ENCODE data around the gene RPS26.
"Not testable (repeated sequence)": the region's sequence is repeated elsewhere in the genome, so short reads cannot be mapped to it uniquely, and the experiment has no call there.

The RPS26 gene

DNA sequence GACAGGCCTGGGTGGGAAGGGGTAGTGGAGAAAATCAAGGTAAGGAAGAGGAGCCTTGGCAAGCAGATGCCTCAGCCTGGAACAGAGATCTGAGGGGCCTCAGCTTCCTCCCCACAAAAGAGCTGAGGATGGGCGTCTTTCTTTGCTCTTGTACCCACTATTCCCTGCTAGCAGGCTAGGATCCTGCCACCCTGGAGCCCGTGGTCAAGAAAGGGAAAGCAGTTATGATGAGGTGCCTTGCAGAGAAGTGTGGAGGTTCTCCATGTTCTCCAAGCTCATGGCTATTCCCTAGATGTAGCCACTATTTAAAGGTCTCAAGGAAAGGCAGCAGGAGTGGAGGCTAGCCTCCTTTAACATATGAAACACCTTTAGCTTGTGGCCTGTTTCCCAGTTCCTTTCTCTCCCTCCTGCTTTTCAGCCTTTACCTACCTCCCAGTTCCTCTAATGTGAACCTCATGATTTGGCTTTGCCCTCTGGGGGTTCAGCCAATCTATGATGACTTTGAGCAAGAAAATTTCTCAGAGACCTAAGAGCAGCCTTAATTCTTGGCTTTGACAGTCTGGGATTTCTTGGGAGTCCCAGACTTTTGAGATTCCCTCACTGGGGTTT is 19.7 kb upstream of the RPS26 start:
- DNase-seq, result no peak

DNA sequence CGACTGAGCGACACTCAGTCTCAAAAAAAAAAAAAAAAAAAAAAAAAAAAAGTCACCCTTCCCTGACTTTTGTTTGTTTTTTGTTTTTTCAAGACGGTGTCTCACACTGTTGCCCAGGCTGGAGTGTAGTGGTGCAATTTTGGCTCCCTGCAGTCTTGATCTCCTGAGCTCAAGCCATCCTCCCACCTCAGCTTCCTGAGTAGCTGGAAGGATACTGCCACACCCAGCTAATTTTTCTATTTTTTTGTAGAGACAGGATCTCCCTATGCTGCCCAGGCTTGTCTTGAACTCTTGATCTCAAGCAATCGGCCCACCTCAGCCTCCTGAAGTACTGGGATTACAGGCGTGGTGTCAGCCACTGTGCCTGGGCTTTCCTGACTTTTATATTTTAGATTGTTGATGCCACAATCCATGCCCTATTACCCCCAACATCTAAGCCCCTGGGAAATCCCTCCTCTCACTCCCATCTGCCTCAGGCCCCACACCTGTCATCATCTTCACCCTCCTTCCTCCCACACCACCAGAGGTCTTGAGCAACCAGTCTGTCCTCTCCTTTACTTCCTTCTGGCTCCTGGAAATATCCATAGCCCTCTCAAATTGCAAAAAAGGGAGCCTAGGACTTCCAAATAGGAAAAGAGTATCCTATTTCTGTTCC is 13.1 kb upstream of the RPS26 start:
- no peak for DNase-seq

DNA sequence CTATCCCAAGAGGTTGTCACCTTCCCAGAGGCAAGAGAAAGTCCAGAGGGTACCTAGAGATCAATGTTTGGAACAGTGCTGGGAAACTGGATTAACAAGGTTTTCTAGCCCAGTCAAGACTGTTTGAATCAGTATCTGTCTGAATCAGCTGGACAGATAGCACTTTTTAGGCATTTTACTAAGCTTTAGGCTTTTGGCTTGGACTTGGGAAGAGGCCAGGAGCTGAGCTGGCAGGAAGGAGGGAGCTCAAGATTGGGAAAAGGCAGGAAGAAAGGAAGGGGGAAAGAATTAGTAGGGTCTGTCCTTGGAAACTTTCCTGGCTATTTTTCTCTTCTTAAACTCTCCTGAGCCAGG is 12.6 kb upstream of the RPS26 start:
- DNase-seq, result no peak

DNA sequence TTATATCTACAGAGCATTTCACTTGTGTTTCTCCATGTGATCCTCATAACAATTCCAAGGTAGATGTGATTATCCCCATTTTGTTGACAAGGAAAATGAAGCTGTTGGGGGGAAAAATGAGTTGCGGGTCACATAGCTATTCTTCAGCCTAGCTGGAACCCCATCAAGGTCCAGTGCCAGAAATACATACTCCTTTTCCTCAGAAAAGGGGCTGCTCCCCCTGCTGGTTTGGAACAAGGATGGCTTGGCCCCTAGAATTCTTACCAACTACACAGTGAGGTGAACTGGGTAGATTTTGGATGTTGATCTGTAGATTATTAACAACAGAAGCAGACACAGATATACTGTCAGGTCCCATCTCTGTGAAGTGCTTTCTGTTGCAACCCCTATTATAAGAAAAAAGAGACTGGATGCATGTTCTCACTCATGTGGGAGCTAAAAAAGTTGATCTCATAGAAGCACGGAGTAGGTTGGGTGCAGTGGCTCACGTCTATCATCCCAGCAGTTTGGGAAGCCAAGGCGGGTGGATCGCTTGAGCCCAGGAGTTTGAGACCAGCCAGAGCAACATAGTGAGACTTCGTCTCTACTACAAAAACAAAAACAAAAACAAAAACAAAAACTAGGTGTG is 11.9 kb upstream of the RPS26 start:
- peak; percentile 55 for DNase-seq

DNA sequence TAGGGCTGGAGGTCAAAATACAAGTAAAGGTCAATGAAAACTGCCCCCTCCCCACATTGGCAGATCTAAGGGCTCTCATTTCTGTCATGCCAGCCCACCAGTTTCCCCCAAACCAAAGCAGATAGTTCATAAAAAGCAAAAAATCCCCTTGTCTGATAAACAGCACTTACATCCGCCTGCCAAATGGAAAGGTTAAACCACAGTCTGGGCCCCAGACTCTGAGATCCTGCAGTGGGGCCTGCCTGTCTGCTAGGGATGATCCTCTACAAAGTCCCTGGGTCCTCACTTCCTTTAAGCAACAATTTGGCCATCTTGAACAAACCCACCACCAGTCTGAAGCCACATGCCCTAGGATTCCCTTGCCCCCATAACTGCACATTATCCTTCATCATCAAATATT is 9.7 kb upstream of the RPS26 start:
- DNase-seq, result no peak

DNA sequence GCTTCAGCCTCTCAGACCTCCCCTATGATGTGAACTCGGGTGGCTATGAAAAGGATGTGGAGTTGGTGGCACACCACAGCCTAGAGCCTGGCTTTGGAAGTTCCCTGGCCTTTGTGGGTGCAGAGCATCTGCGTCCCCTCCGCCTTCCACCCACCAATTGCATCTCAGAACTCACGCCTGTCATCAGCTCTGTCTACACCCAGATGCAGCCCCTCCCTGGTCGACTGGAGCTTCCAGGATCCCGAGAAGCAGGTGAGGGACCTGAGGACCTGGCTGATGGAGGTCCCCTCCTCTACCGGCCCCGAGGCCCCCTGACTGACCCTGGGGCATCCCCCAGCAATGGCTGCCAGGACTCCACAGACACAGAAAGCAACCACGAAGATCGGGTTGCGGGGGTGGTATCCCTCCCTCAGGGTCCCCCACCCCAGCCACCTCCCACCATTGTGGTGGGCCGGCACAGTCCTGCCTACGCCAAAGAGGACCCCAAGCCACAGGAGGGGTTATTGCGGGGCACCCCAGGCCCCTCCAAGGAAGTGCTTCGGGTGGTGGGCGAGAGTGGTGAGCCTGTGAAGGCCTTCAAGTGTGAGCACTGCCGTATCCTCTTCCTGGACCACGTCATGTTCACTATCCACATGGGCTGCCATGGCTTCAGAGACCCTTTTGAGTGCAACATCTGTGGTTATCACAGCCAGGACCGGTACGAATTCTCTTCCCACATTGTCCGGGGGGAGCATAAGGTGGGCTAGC is 7.0 kb upstream of the RPS26 start:
- no peak for DNase-seq

DNA sequence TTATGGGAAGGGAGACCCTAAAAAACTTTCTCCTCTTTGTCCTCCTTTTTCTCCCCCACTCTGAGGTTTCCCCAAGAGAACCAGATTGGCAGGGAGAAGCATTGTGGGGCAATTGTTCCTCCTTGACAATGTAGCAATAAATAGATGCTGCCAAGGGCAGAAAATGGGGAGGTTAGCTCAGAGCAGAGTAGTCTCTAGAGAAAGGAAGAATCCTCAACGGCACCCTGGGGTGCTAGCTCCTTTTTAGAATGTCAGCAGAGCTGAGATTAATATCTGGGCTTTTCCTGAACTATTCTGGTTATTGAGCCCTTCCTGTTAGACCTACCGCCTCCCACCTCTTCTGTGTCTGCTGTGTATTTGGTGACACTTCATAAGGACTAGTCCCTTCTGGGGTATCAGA is 4.6 kb upstream of the RPS26 start:
- DNase-seq, result no peak

DNA sequence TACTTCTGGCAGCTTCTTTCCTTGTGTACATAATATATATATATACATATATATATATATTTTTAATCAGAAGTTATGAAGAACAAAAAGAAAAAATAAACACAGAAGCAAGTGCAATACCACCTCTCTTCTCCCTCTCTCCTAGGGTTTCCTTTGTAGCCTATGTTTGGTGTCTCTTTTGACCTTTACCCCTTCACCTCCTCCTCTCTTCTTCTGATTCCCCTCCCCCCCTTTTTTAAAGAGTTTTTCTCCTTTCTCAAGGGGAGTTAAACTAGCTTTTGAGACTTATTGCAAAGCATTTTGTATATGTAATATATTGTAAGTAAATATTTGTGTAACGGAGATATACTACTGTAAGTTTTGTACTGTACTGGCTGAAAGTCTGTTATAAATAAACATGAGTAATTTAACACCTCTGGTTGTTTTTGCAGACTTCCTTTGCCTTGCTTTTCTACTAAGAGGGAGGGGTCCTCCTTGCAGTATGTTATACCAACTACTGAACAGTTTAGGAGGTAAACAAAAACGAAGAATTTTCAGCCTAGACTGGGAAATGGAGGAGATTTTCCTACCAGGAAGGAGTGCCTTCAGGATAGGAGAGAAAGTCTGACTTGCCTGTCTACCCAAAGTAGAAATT is 3.6 kb upstream of the RPS26 start:
- DNase-seq, result no peak

DNA sequence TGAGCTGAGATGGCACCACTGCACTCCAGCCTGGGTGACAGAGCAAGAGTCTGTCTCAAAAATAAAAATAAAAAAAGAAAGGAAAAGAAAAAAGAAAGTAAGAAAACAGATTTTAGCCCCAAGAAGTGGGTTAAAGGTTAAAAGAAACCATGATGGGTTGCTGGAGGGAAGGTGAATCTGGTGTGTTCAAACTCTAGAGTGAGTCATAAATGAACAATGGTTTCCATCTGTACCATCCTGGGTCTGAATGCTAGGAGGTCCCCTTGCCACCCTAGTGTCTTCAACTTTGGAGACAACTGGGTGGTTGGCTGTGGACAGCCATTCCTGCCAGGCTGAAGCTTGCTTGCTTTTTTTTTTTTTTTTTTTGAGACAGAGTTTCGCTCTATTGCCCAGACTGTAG is 1.6 kb upstream of the RPS26 start:
- peak; percentile 42 for DNase-seq

DNA sequence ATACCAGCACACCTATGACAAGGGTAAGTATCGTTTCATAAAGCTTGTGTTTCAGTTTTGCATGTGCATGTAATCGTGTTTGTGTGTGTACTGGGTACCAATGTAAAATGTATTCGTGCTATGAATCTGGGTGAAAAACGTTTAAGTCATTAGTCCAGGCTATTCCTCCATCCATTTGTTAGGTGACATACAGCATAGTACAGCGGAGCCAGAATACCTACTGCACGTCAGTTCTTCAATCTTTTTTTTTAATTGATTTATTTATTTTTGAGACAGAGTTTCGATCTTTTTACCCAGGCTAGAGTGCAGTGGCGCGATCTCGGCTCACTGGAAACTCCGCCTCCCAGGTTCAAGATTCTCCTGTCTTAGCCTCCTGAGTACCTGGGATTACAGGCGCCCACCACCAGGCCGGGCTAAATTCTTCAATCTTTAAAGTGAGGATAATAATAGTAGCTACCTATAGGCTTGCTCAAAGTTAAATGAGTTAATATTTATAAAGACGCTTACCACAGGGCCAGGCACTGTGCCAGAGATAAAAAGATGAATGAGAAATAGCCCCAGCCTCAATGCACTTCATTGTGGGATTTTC is 661 bp upstream of the RPS26 start:
- no peak for DNase-seq

DNA sequence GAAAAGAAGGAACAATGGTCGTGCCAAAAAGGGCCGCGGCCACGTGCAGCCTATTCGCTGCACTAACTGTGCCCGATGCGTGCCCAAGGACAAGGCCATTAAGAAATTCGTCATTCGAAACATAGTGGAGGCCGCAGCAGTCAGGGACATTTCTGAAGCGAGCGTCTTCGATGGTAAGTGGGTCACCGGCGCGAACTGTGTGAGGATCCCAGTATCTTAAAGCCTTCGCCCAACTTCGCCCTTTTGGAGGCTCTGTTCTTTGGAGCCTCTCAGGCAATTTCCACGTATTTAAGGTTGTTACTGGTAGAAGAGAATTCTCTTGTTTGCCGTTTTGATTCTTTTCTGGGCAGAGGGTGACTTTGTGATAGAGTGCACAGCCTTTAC is 704 bp downstream of the RPS26 start:
- not testable (repeated sequence) for DNase-seq

DNA sequence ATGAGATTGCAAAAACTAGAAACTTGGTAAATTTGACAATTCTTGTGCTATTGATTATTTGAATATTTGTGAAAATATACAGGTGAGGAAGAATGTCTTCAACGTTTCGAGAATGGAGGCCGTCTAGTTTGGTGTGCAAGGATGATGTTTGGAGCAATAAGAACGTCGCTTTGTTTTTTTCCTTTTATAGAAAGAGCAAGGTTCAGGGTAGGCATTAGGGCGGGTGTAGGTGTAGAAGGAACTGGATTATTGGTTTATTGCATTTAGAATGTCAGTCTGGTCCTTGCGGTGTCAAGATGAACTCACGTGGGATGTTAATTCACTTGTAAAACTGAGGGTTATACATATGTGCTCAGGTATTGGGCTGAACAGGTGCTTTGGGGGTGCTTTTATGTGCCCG is 1.1 kb downstream of the RPS26 start:
- no peak for DNase-seq

DNA sequence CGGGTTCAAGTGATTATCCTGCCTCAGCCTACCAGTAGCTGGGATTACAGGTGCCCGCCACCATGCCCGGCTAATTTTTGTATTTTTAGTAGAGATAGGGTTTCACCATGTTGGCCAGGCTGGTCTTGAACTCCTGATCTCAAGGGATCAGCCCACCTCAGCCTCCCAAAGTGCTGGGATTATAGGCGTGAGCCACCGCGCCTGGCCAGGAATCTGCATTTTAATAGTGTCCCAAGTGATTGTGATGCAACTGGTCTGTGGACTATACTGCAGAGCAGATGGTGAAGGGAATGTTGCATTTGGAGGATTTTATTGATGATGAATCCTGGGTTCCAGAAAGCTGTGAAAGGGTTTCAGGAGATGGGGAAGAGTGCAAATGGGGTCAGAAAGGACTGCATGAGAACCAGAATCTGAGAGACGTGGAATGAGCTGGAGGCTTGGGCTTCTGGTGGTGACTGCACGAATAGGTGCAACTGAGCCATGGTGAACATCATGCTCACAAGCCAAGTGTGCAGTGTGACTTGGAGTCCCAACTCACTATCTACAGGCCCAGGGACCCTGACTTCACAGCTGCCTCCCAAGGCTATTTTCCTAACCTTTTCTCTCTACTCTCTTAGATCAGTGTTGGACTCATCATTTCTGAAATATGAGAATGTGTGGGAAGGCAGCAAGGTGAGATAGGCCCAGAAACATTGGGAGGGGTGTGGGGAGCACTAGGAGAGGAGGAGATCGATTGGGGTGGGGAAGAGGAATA is 4.5 kb downstream of the RPS26 start:
- peak; percentile 28 for DNase-seq

DNA sequence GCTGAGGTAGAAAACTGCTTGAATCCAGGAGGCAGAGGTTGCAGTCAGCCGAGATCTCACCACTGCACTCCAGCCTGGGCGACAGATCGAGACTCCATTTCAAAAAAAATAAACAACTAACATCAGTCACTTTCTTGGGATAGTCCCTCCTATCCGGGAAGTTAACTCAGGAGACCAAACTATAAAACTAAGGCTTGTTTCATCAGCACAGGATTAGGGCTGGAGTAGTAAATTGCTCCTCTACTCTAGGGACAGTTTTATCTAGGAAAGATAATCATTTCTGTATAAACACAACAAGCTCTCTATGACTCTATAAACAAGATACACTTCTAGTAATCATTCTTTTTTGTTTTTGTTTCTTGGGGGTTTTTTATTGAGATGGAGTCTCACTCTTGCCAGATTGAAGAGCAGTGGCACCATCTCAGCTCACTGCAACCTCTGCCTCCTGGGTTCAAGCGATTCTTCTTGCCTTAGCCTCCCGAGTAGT is 11.7 kb downstream of the RPS26 start:
- no peak for DNase-seq

DNA sequence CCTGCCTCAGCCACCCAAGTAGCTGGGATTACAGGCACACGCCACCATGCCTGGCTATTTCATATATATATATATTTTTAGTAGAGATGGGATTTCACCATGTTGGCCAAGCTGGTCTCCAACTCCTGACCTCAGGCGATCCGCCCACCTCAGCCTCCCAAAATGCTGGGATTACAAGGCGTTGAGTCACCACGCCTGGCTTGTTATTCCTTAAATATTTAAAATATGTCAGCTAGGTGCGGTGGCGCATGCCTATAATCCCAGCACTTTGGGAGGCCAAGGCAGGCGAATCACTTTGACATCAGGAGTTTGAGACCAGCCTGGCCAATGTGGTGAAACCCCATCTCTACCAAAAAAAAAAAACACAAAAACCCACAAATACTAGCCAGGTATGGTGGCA is 18.2 kb downstream of the RPS26 start:
- DNase-seq, result not testable (repeated sequence)

DNA sequence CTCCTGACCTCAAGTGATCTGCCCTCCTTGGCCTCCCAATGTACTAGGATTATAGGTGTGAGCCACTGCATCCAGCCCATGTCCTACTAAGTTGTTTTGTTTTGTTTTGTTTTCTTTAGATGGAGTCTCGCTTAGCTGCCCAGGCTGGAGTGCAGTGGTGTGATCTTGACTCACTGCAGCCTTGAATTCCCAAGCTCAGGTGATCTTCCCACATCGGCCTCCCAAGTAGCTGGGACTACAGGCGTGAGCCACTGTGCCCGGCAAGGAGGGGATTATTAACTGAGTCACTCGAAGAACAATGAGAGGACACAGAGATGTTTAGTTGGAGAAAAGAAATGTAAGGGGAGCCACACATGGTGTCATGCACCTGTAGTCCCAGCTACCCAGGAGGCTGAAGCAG is 20.3 kb downstream of the RPS26 start:
- DNase-seq, result no peak

DNA sequence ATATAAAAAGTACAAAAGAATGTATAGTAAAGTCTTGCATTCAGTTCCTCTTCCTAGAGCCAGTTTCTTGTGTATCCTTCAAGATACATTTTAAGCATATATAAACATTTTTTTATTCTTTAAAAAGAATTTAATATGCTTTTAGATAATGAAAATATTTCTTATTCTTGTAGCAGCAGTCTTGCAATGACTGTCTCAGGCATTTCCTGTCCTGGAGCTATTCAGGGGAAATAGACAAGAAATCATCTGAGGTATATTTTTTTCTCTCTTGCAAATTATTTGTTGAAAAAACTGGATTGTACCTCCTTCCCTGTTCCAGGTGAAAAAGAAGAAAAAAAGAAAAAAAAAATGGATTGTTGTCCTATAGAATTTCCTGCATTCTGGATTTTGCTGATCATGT is 21.3 kb downstream of the RPS26 start:
- DNase-seq, result no peak

DNA sequence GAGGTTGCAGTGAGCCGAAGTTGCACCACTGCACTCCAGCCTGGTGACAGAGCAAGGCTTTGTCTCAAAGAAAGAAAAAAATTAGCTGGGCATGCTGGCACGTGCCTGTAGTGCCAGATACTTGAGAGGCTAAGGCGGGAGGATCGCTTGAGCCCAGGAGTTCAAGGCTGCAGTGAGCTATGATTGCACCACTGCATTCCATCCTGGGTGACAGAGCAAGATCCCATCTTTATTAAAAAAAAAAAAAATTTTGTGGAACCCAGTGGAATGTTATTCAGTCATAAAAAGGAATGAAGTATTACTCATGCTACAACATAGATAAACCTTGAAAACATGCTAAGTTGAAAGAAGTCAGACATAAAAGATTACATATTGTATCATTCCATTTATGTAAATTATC is 29.9 kb downstream of the RPS26 start:
- DNase-seq, result no peak

DNA sequence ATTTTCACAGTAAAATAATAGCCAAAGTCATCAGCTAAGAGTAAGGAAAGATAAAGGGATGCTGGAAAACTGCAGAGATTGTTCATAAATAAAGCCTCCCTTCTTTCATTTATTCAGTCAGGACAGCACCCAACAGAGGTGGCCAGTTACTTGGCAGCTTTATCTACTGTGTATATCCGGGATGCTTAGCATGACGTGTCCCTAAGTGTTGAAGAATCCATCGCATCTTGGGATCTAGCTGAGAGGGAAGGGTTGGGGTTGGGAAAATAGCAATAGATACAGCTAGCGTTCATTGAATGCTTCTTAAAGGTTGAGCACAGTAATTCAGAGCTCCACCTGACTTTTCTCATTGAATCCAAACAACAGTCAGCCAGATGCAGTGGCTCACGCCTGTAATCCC is 32.7 kb downstream of the RPS26 start:
- no peak for DNase-seq

DNA sequence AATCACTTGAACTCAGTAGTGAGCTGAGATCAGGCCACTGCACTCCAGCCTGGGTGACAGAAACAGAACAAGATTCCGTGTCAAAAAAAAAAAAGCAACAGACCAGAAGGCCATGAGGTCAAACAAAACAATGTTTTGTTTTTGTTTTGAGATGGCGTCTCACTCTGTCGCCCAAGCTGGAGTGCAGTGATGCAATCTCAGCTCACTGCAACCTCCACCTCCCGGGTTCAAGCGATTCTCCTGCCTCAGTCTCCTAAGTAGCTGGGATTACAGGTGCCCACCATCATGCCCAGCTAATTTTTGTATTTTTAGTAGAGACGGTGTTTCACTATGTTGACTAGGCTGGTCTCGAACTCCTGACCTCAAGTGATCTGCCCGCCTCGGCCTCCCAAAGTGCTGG is 36.2 kb downstream of the RPS26 start:
- not testable (repeated sequence) for DNase-seq

DNA sequence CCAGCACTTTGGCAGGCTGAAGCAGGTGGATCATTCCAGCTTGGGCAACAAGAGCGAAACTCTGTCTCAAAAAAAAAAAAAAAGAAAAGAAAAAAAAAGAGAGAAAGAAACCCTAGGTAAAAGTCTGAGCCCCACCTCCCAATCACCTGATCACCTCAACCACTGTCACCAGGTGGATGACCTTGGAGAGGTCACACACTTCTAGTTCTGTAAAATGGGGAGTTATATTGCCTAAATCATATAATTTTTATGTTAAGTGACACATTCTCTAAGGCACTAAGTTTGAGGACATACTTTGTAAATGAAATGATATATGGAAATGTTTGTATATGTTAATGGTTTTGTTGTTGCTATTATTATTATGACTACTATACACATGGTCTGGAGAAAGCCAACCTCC is 36.7 kb downstream of the RPS26 start:
- DNase-seq, result no peak
